ENCODE data around the gene WNT3A.

DNA sequence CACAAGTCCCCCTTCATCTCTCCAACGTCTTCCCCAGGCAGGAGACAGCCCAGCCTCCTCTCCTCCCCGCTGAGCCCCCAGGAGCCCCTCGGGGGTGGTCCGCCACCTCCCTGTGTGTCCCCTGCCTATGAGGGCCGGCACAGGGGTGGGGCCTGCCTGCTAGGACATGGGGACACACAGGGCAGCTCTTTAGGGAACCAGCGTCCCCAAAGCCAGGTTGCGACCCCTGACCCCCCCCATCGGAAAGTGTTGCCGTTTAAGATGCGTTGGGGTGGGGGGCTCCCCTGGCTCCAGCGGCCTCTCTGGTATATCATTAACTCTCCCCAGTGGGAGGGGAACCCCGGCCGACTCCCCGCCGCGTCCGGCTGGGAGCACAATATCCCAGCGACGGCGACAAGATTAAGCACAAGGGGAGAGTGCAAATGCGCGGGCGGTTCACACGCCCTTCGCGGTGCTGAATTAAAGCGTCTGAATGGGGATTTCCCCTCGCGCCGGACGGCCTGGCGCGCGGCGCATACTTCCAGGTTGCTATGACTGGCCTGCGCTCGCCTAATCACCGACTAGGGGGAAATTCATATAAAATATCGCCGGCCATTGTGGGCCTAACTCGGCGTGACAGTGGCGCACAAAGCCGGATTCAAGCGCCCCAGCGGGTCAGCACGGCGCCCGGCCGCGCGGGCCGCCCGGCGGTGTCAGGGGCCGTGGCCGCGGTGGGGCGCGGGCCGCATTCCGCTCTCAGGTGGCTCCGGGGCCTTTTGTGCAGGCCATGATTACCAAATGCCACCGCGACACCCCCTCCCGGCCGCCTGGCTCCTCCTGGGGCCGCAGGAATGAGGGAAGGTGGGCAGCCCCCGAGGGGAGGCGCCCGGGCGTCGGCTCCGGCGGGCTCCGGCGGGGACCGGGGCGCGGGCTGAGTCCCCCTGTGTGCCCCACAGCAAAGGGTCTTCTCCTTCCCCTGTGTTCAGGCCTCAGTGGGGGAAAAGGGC lies 30.9 kb downstream of the WNT3A start:
- TF ChIP-seq EZH2phosphoT487 (IDR thresholded peaks at IDR 0.05; ENCODE audit: borderline replicate concordance), result no peak
- TF ChIP-seq CTCF (conservative IDR thresholded peaks at IDR 0.05; ENCODE audit: low read length), result no peak

All from Loucy (cell line).